Tibial nerve (tissue), 4 donors: ENCODE data around the gene TINCR. TPM values are rescaled to one million over a fixed set of nuclear protein-coding genes. Genes with fewer than 3 reads are reported as not detected.

ENCODE experiments used
- DNase-seq, 2 donors: peaks; one replicate each; pipeline ENCODE4 v3.0.0-alpha.2; 2019; ENCODE audit warnings: low spot score in 2 of 2
- H3K27ac ChIP-seq, 4 donors: fragments of 200-600 bp; sonication (generic) in 3 of 4; one replicate each; pipeline ENCODE4 v1.5.1; 2017 to 2019; ENCODE audit warnings: mild to moderate bottlenecking in 1 of 4
- H3K27me3 ChIP-seq, 2 donors: fragments of 200-600 bp; sonication (generic) in 1 of 2; one replicate each; pipeline versions ENCODE4 v1.5.1 to v1.6.0; 2017 to 2019
- H3K36me3 ChIP-seq, 3 donors: fragments of 200-600 bp; sonication (generic); one replicate each; pipeline ENCODE4 v1.5.1; 2018 to 2019
- H3K4me1 ChIP-seq, 4 donors: fragments of 200-600 bp; sonication (generic) in 3 of 4; one replicate each; pipeline ENCODE4 v1.5.1; 2017 to 2019
- H3K4me3 ChIP-seq, 4 donors: fragments of 200-600 bp; sonication (generic) in 3 of 4; one replicate each; pipeline ENCODE4 v1.5.1; 2017 to 2019; ENCODE audit warnings: mild to moderate bottlenecking in 1 of 4, moderate library complexity in 1 of 4
- H3K9me3 ChIP-seq, 4 donors: fragments of 200-600 bp; sonication (generic) in 3 of 4; one replicate each; pipeline ENCODE4 v1.5.1; 2017 to 2019
- CTCF ChIP-seq, 5 experiments: fragments of 200-600 bp in 3 of 5; fragments of 450-650 bp in 2 of 5; sonication (generic) in 3 of 5; IDR thresholded peaks; one replicate each; pipeline ENCODE4 v1.5.1; 2016 to 2019; ENCODE audit warnings: antibody characterized with exemption in 5 of 5, mild to moderate bottlenecking in 3 of 5, moderate library complexity in 2 of 5
- EP300 ChIP-seq, 2 donors: sonication (generic); formaldehyde crosslinking; IDR thresholded peaks; one replicate each; pipeline ENCODE4 v1.6.1; 2017; ENCODE audit warnings: antibody characterized with exemption in 2 of 2, mild to moderate bottlenecking in 1 of 2
- POLR2A ChIP-seq, 2 donors: fragments of 450-650 bp; IDR thresholded peaks; one replicate each; pipeline ENCODE4 v1.6.1; 2017; ENCODE audit warnings: antibody characterized with exemption in 2 of 2, mild to moderate bottlenecking in 2 of 2, moderate library complexity in 2 of 2
- whole genome bisulfite sequencing, 2 donors: methylation state at CpG; one replicate each; pipeline ENCODE4 v1.1.5; 2018; 5-methylcytosine and 5-hydroxymethylcytosine counted together
- total RNA-seq, 4 donors: library from RNA; depleted of rRNA; stranded (reverse); fragments of >200 nt; gene quantifications; one replicate each; pipeline ENCODE4 v1.1.0, GENCODE V29; 2016

Gene TINCR
- total RNA-seq, 4 donors from 2014 or later = 0.30 to 13.9 (median 5.1) TPM

GRCh38 chr19:5561559-5561958, 6.2 kb downstream of the TINCR start:
- Histone ChIP-seq H3K4me3 (no peak overlapping the region), H3K36me3 (peaks cover 0 to 15% (median 0%) of the 10 kb centered on the region in 3 donors), H3K27me3 (peaks cover 0 to 46% of the 10 kb centered on the region in 2 donors), H3K27ac (no peak overlapping the region), H3K4me1 (no peaks in the 10 kb centered on the region), H3K9me3 (peaks cover 0 to 25% (median 0%) of the 10 kb centered on the region in 4 donors)
- no peak for DNase-seq
- TF ChIP-seq POLR2A (IDR thresholded peaks at IDR 0.05) (no peak), CTCF (IDR thresholded peaks at IDR 0.05) (no peak), EP300 (IDR thresholded peaks at IDR 0.05) (no peak)
- WGBS, 2 donors = 70 to 81% methylated on average over 6 of the region's 6 CpGs

GRCh38 chr19:5560156-5560555, 7.6 kb downstream of the TINCR start:
- Histone ChIP-seq H3K36me3 (peaks cover 0 to 15% (median 0%) of the 10 kb centered on the region in 3 donors), H3K9me3 (peaks cover 0 to 25% (median 0%) of the 10 kb centered on the region in 4 donors), H3K4me1 (no peaks in the 10 kb centered on the region), H3K27ac (no peak overlapping the region), H3K4me3 (no peak overlapping the region), H3K27me3 (peaks cover 0 to 32% of the 10 kb centered on the region in 2 donors)
- WGBS, 2 donors = 33 to 43% methylated on average over 18 of the region's 19 CpGs
- no peak for DNase-seq
- TF ChIP-seq CTCF (IDR thresholded peaks at IDR 0.05) (no peak), POLR2A (IDR thresholded peaks at IDR 0.05) (no peak), EP300 (IDR thresholded peaks at IDR 0.05) (no peak)

- Histone ChIP-seq H3K27ac (no peak overlapping the region), H3K4me3 (no peak overlapping the region), H3K36me3 (peaks cover 0 to 15% (median 0%) of the 10 kb centered on the region in 3 donors), H3K4me1 (no peaks in the 10 kb centered on the region), H3K27me3 (peaks cover 0 to 28% of the 10 kb centered on the region in 2 donors), H3K9me3 (peaks cover 0 to 25% (median 0%) of the 10 kb centered on the region in 4 donors)
- TF ChIP-seq POLR2A (IDR thresholded peaks at IDR 0.05) (no peak), EP300 (IDR thresholded peaks at IDR 0.05) (no peak), CTCF (IDR thresholded peaks at IDR 0.05) (no peak)
- WGBS, 2 donors = 45 to 46% methylated on average over 3 of the region's 3 CpGs
- no peak for DNase-seq
Measured at GRCh38 chr19:5559804-5560133, 8.0 kb downstream of the TINCR start.

- Histone ChIP-seq H3K4me3 (no peak overlapping the region), H3K36me3 (peaks cover 0 to 15% (median 0%) of the 10 kb centered on the region in 3 donors), H3K27ac (no peak overlapping the region), H3K27me3 (peaks cover 0 to 25% of the 10 kb centered on the region in 2 donors), H3K4me1 (no peaks in the 10 kb centered on the region), H3K9me3 (peaks cover 0 to 24% (median 0%) of the 10 kb centered on the region in 4 donors)
- TF ChIP-seq CTCF (IDR thresholded peaks at IDR 0.05) (no peak), POLR2A (IDR thresholded peaks at IDR 0.05) (no peak), EP300 (IDR thresholded peaks at IDR 0.05) (no peak)
- 75 to 82% methylated on average over 2 of the region's 2 CpGs for WGBS, 2 donors
- no peak for DNase-seq
Measured at GRCh38 chr19:5558101-5558621, 9.6 kb downstream of the TINCR start.

GRCh38 chr19:5557691-5558090, 10.1 kb downstream of the TINCR start:
- Histone ChIP-seq H3K9me3 (peaks cover 0 to 19% (median 0%) of the 10 kb centered on the region in 4 donors), H3K27me3 (peaks cover 0 to 25% of the 10 kb centered on the region in 2 donors), H3K4me1 (no peaks in the 10 kb centered on the region), H3K4me3 (no peak overlapping the region), H3K36me3 (peaks cover 0 to 15% (median 0%) of the 10 kb centered on the region in 3 donors), H3K27ac (no peak overlapping the region)
- DNase-seq = no peak
- TF ChIP-seq POLR2A (IDR thresholded peaks at IDR 0.05) = no peak
- no peak for TF ChIP-seq EP300 (IDR thresholded peaks at IDR 0.05)
- no peak for TF ChIP-seq CTCF (IDR thresholded peaks at IDR 0.05)
- 45 to 48% methylated on average over 13 of the region's 13 CpGs for WGBS, 2 donors
